Measurements from ENCODE around the gene ALOXE3.

Gene ALOXE3

GRCh38 chr17:8117980-8118768, at the start of gene ALOXE3:
TSS of gene ALOXE3 (minus strand) at chr17:8118514. CDS start at chr17:8117990, 524 bp downstream.
- peak; percentile 19 for DNase-seq

DNA sequence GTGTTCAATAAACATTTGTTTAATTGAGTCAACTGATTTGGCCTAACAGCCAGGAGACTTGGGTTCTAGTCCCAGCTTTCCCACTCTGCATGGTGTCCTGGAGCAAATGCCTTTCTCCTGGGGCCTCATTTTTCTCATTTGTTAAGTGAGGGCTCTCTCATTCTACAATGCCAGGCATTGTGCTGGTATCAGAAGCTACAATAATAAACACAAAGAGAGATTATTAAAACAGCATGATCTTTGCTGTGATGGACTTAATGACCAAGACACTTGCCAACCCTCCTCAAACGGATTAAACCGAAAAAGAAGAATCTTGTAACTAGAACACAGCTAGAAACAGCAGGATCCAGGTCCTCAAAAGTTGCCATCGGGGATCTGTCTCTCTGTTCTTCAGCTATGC, 49.2 kb upstream of the ALOXE3 start:
- no peak for DNase-seq

DNA sequence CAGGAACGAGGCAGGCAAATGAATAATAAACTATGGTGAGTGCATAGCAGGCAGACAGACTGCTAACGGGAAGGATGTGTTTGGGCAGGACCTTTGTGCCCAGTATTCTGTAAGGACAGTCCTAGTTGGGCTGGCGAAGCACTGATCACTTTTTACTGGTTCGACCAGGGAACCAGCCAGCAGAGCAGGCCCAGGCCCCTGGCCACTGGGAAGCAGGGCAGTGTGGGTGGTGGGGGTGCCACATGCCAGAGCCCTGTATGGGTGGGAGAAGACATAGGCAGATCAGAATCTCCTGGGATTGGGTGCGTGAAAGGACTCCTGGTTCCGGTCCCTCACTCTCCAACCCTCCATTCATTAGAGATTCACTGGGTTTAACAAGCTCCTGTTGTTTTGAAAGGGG, 48.4 kb upstream of the ALOXE3 start:
- DNase-seq: no peak

GRCh38 chr17:8164815-8165131, 46.5 kb upstream of the ALOXE3 start:
- no peak for DNase-seq

DNA sequence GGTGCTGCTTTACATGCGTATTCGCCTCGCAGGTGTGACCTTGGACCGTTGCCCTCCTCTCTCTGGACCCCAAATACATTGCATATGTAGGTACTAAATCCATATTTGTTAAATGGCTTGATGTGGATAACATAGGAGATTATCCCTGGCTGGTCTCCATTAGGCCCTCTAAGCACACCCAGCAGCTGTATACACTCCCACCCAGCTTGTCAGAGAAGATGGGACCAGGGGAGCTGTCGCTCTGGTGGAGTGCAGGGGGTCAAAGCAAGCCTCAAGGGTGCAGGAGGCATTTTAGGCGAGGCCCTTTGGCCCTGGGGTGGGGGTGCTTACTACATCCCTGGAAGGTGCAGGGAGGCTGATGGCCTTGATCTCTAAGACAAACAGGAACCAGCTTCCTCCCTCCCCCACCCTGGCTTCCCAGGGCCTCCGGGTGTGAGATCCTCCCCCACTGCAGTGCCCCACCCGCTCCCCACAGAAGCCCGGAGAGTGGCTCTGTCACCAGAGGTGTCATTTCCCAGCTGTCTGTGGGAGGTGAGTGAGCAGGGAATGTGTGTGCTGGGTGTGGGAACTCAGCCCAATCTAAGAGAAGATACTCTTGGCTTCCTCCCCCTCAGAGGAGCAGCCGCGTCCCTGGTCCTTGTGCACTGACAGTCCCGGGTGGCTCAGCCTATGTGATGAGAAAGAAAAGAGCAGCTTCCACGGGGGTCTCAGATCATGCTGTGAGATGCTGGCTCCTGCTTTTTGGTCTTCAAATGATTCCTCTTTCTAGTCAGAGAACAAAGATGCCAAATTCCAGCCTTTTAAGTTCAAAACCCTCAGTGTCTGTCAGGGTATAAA, 45.9 kb upstream of the ALOXE3 start:
- peak; percentile 51 for DNase-seq

DNA sequence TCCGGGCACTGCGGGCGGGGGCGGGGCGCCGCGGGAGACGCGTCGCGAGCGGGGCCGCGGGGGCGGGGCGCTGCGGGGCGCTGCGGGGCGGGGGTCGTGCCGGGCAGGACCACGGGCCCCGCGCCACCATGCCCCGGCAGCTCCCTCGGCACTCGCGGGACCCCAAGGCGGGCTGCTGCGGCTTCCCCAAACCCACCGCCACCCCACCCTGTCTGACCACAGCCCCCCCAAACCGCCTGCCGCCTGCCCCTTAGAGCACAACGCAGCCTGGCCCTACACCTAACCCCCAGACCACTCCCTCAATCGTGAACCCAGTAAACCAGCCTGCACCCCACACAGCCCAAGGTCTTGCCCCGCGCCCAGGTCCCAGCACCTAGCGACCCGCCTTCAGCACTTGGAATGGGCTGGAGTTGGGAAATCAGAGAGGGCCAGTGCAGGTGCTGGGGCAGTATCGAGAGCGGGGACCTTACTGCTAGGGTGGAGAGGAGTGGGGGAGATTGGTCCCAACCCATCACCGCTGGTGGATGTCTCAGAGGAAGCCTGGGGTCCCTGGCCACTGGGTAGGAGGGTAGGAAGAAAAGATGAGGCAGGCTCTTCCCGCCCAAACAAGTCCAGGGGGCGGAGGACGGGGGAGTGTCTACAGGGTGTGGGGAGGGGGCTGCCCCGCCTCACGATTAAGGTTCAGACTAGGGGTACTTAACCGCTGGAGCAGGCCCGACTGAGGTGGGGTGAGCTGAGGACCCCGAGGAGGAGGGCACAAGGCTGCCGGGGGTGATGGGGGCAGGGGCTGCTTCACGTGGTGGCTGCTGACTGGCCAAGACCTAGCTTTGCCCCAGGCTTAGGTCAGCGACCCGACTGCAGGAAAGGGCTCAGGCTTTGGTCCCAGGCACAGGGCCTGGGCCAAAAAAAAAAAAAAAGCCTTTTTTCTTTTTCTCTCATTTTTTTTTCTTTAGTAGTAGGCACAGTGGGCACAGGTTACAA, 45.0 kb upstream of the ALOXE3 start:
- peak; percentile 47 for DNase-seq

- DNase-seq: peak; percentile 32
These were observed 44.1 kb upstream of the ALOXE3 start, which contains the start of gene VAMP2 for GRCh38 chr17:8162233-8162996. TSS of gene VAMP2 (minus strand) at chr17:8162948. CDS start at chr17:8162879, 69 bp downstream.

DNA sequence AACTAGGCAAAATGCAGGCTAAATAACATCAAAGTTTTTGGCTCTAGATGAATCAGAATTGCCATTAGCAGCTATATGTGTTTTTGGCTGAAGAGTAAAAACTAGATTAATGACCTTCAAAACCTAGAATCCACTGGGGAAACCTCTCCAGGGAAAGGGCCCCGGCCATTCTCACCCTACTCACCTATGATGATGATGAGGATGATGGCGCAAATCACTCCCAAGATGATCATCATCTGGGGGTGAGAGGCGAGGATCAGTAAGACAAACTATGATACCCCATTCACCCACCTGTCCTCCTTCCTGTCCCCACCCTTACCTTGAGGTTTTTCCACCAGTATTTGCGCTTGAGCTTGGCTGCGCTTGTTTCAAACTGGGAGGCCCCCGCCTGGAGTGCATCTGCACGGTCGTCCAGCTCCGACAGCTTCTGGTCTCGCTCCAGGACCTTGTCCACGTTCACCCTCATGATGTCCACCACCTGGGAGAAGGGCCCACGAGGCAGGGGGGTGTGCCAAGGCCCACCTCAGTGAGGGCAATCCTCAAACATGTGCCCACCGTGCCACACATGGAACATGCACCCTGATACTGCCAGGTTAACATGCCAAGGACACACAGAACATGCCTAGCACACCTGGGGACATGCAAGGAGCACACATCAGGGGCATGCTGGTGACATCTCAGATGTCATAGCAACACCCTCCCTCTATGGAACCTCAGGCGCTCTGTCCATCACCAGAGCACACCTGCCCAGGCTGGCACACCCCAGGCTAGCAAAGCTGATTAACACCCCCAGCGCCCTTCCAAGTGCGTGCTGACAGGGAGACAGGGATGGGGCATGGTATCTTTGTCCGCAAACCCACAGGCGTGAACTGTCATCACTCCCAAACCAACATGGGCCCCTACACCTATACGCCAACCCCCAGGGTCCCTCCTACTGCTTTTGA, 43.2 kb upstream of the ALOXE3 start:
- no peak for DNase-seq

DNA sequence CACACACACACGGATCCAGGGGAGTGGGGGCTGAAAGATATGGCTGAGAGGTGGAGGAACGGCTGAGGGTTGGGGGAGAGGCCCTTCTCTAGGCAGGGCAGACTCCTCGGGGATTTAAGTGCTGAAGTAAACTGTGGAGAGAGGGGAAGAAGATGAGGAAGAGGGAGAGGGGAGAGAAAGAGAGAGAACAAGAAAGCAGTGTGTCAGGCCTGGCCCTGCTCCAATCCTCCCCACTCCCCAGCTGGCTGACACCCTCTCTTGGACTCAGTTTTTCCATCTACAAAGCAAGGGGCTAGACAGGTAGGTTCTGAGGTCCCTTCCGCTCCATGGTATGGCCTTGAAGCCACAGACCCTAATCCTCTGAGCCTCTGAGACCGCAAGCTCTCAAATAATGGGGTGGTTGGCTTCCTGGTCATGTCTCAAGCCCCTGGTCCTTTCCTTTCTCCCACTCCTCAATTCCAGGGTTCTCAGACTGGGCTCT, 42.5 kb upstream of the ALOXE3 start:
- DNase-seq: no peak

DNA sequence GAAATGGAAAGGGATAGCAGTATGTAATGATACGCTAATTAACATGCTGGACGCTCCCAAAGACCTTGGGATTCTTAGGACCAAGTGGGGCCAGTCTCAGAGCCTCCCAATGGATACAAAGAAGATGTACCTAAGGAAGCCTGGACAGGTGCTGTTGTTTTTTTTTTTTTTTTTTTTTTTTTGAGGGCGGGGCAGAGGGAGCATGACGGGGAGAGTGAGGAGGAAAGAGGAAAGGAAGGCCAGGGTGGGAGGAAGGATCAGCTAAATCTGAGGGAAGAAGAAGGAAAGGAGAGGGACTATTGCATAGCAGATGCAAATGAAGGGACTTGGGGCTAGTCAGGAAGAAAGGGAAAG, 41.9 kb upstream of the ALOXE3 start:
- DNase-seq: no peak

DNA sequence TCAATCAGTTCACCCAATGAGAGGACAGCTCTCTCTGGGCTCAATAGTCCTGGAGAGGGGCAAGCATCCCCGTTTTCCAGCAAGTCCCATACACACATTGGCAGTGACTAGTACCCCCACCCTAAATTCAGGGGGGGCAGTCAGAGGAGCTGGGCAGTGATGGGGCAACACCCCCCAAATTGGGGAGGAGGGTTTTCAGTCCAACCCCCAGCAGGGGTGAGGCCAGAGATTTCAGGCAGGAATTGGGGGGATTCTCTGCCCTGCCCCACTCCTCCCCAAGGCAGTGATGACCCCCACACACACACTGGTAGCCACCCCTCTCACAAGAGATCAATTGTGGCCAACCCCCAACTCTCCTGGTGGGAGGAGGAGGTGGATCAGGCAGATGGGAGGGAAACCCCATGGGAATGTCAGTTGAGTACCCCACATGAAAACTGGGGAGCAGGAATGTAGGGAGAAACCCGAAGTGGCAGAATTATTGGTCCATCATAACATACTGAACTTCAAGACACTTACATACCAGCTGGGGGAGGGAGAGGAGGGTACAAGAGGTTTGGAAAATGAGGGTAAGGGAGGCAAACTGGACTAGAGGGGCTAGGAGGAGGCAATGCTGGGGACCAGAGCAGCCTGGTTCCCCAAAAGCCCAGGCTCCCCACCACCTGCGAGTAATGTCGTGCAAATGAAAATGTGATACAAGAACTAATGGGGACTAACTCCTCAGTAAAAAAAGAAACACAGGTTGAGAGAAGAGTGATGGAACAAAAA, 41.3 kb upstream of the ALOXE3 start:
- DNase-seq: no peak

DNA sequence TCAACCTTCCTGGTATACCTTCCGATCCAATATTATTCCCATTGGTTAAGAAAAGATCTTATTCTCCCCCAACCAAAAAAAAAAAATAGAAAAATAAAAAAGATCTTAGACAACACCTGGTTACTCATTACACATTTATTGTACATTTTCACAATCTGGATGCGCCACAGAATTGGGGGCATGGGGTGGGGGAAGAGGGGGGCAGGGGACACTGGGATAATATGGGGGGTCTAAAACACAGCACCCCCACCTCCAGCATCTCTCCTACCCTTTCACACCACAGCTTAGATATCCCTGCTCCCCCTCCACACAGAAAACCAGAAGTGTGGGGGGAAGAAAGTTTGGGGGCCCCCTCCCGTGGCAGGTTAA, 40.7 kb upstream of the ALOXE3 start:
- DNase-seq: no peak

- peak; percentile 89 for DNase-seq
These were observed 40.1 kb upstream of the ALOXE3 start for GRCh38 chr17:8158267-8159031.

DNA sequence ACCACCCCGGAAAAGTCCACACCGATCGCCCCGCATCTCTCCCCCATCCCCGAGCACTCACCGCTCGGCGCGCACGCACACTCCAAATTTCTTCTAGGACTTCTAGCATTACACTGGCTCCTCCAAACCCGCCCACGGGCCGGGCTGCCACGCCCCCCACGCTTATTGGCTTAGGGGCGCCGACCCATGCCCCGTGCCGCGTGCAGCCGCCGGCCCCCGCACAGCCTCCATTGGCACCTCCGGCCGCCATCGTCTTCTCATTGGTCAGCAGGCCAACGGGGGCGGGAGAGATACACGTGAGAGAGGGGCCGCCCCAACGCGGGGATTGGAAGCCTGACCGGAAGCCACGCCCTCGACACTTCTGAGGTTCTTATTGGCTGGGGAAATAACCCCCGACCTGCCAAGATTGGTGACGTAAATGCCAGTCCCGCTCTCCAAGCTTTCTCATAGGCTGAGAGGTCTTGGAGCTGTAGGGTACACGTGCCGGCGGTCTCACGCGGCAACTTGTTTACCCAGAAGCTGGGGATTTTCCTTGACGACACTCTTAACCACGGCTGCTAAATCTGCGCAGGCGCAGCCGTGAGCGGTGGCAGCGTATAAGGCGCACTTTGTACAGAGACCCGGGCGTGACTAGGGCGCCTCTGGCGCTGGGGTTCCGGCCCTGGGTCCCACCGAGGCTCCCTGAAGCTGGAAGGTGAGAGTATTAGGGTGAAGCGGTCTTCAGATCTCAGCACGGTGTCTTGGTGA, 38.1 kb upstream of the ALOXE3 start:
- peak; percentile 100 for DNase-seq

DNA sequence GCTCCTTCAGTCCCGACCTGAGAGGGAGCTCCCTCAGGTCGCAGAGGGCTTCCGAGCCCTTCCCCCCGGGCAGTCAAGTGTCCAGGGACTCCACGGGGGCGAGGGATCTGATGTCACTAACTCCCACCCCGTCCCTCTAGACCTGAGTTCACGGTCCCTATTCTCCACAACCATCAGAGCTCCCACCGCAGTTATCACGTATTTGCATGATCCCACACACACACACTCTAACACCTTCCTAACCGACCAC, 37.6 kb upstream of the ALOXE3 start:
- DNase-seq: no peak

GRCh38 chr17:8155231-8155995, 37.1 kb upstream of the ALOXE3 start:
- no peak for DNase-seq

- DNase-seq: no peak
These were observed 36.4 kb upstream of the ALOXE3 start for GRCh38 chr17:8154608-8155155.
